Activated CD4-positive, alpha-beta memory T cell treated with anti-CD3 and anti-CD28 coated beads, Interleukin-2, amount 10 ng/mL, durations not matched to agents 7 days and 5 days (primary cell): ENCODE data around the gene PTPRH. TPM values are rescaled to one million over a fixed set of nuclear protein-coding genes. Genes with fewer than 3 reads are reported as not detected.
"Not testable (repeated sequence)": the region's sequence is repeated elsewhere in the genome, so short reads cannot be mapped to it uniquely, and the experiment has no call there.

Experiments
- CTCF ChIA-PET: fragments of 350-600 bp; sonication (Branson Sonifier 250); formaldehyde crosslinking; loops from one replicate; lab custom pipeline; 2021; ENCODE audit warnings: antibody characterized with exemption, inconsistent platforms; lab: Charles Lee
- POLR2A ChIA-PET: fragments of 350-600 bp; sonication (Branson Sonifier 250); formaldehyde crosslinking; loops from one replicate; lab custom pipeline; 2021; ENCODE audit warnings: antibody characterized with exemption; lab: Charles Lee
- DNase-seq: peaks from one replicate; pipeline ENCODE4 v3.0.0-alpha.2; 2020
- H3K27ac Mint-ChIP-seq: one replicate; pipeline ENCODE4 v1.8.0; 2021; ENCODE audit warnings: mild to moderate bottlenecking, mixed read lengths
- H3K27me3 Mint-ChIP-seq: one replicate; pipeline ENCODE4 v1.8.0; 2021; ENCODE audit warnings: mixed read lengths
- H3K36me3 Mint-ChIP-seq: one replicate; pipeline ENCODE4 v1.8.0; 2021; ENCODE audit warnings: low read depth, mixed read lengths
- H3K4me1 Mint-ChIP-seq: one replicate; pipeline ENCODE4 v1.8.0; 2021; ENCODE audit warnings: mixed read lengths
- H3K4me3 Mint-ChIP-seq: one replicate; pipeline ENCODE4 v1.8.0; 2021; ENCODE audit warnings: mild to moderate bottlenecking, mixed read lengths
- H3K9me3 Mint-ChIP-seq: one replicate; pipeline ENCODE4 v1.8.0; 2021; ENCODE audit warnings: mixed read lengths
- total RNA-seq, 2 experiments: library from RNA; stranded (reverse); gene quantifications; one replicate each; pipeline ENCODE4 v1.2.3, GENCODE V29; 2021

PTPRH gene
- total RNA-seq, 2 experiments from 2014 or later, result not detected

DNA sequence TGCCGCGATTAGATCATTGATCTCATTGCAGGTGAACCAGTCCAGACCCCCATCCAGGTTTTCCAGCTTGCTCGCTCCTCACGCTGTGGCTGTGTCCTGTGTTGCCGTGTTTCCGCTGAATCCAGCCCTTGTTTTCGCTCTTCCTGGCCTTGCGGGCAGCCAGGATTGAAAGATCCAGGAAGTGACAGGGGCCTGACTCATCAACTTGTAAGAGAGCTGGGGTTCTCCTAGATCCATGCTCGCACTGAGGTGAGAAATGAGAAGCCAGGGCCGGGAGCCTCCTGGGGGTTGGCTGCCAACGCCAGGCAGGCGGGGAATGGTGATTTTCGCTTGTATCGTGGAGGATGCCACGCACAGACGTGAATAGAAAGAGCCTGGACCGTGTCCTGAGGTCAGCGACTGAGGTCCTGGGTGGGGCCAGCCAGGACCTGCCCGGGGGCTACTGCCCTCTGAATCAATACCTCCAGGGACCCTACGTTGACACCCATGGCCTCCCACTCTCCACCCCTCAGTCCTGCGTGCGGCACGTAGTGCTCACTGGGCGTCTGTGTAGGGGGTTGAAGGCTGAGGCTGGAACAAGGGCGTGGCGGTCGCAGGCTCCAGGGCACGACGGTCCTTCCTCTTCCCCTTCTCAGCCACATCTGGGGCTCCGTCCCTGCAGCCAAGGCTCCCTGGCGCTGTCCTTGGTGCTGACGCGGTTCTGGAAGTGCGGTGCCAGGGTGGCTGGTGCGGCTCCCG is 7.3 kb upstream of the PTPRH start:
- no peak overlapping the region for H3K27ac Mint-ChIP-seq
- peaks cover 14% of the 10 kb centered on the region for H3K4me1 Mint-ChIP-seq
- H3K9me3 Mint-ChIP-seq, result peaks cover 13% of the 10 kb centered on the region
- CTCF ChIA-PET, result interaction anchor here (0.7 kb wide), 1 partner anchor 23 kb away, joined by 3 read pairs; no protein-coding TSS in a partner anchor
- POLR2A ChIA-PET, result interaction anchor here (0.6 to 1.4 kb wide), 3 partner anchors 18 to 43 kb away, joined by 3 to 4 read pairs (median 3); no protein-coding TSS in a partner anchor
- DNase-seq, result peak; percentile 59
- peaks cover 15% of the 10 kb centered on the region for H3K36me3 Mint-ChIP-seq
- H3K4me3 Mint-ChIP-seq, result peak overlapping the region; percentile 5
- peaks cover 17% of the 10 kb centered on the region for H3K27me3 Mint-ChIP-seq

DNA sequence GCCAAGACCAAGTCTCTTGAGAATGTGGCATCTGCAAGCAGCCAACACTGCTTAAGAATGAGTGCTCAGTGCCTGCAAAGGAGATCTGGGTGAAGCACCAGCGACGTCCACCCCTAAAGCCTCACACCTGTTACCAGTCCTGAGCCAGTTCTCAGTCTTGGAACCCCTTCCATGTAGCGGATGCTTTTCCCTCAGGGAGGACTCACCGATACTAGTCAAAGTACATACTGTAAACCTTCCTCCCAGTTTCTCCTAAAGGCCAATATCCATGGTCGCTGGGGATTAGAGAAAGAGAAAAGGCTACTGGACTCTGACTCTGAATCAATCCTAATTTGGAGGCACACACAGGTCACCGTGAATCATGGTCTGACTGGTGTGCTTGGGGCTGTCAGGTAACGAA is 4.2 kb upstream of the PTPRH start:
- ChIA-PET CTCF (no interaction called here), POLR2A (no interaction called here)
- H3K9me3 Mint-ChIP-seq, result peaks cover 10% of the 10 kb centered on the region
- H3K36me3 Mint-ChIP-seq, result peaks cover 3% of the 10 kb centered on the region
- DNase-seq, result no peak
- H3K4me1 Mint-ChIP-seq, result peaks cover 14% of the 10 kb centered on the region
- H3K27ac Mint-ChIP-seq, result no peak overlapping the region
- peaks cover 22% of the 10 kb centered on the region for H3K27me3 Mint-ChIP-seq
- H3K4me3 Mint-ChIP-seq, result no peak overlapping the region

DNA sequence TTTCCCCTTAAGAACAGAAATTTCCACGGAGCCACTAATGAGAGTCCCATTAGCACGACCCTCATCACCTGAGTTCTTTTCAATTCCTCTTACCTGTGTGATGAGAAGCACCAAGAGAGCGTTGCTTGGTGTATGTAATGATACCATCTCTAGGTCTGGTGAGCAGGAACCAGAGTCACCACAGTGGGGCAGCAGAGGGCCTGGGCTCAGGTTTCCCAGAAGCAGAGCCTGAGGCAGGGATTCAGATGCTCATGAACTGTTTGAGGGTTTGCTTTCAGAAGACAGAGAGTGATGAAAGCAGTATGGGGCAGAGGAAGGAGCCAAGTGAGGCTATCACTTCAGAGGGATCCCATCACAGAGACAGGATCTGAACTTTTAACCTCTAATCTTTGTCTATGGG is 3.1 kb upstream of the PTPRH start:
- no peak overlapping the region for H3K4me3 Mint-ChIP-seq
- peaks cover 10% of the 10 kb centered on the region for H3K9me3 Mint-ChIP-seq
- peaks cover 11% of the 10 kb centered on the region for H3K4me1 Mint-ChIP-seq
- H3K27me3 Mint-ChIP-seq, result peaks cover 22% of the 10 kb centered on the region
- POLR2A ChIA-PET, result no interaction called here
- peaks cover 3% of the 10 kb centered on the region for H3K36me3 Mint-ChIP-seq
- peak; percentile 63 for DNase-seq
- no peak overlapping the region for H3K27ac Mint-ChIP-seq
- CTCF ChIA-PET, result no interaction called here

DNA sequence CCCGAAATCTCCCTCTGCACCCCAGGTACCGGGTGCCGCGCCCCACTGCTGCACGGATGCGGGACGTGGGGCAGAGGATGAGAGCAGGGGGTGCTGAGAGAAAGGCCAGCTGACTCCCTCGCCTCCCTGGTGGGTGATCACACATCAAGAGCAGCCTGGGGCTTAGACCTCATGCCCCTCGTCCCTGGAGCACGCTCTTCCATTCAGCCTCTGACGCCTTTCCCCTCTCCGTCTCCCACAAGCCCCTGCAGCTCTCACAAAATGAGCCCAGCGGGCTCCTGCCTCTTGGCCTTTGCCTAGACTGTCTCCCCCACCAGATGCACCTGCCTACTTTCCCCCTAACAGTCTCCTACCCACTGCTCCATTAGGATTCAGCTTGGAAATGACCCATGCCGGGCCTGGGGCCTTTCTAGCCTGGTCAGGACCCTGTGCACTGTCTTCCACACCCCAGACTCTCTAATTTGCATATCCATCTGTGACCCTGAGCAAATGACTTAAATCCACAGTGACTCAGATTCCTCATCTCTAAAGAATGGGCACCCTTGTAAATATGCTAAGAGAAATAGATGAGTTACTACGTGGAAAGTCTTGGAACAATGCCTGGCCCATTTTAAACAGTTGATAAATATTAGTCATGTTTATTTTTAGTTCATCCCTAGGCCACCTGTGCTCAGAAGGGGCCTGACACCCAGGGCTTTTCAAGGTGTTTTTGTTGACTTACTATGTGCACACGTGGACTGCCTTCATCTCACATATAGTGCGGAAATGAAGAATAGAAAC is 582 bp upstream of the PTPRH start:
- CTCF ChIA-PET, result interaction anchor here (0.7 kb wide), 2 partner anchors 52 to 91 kb away, joined by 3 to 5 read pairs; no protein-coding TSS in a partner anchor
- POLR2A ChIA-PET, result interaction anchor here (0.6 kb wide), 1 partner anchor 16 kb away, joined by 3 read pairs; no protein-coding TSS in a partner anchor
- Mint-ChIP-seq H3K36me3 (peaks cover 3% of the 10 kb centered on the region), H3K4me1 (peaks cover 4% of the 10 kb centered on the region), H3K27me3 (peaks cover 13% of the 10 kb centered on the region), H3K9me3 (peaks cover 6% of the 10 kb centered on the region), H3K4me3 (no peak overlapping the region), H3K27ac (no peak overlapping the region)
- DNase-seq, result no peak

DNA sequence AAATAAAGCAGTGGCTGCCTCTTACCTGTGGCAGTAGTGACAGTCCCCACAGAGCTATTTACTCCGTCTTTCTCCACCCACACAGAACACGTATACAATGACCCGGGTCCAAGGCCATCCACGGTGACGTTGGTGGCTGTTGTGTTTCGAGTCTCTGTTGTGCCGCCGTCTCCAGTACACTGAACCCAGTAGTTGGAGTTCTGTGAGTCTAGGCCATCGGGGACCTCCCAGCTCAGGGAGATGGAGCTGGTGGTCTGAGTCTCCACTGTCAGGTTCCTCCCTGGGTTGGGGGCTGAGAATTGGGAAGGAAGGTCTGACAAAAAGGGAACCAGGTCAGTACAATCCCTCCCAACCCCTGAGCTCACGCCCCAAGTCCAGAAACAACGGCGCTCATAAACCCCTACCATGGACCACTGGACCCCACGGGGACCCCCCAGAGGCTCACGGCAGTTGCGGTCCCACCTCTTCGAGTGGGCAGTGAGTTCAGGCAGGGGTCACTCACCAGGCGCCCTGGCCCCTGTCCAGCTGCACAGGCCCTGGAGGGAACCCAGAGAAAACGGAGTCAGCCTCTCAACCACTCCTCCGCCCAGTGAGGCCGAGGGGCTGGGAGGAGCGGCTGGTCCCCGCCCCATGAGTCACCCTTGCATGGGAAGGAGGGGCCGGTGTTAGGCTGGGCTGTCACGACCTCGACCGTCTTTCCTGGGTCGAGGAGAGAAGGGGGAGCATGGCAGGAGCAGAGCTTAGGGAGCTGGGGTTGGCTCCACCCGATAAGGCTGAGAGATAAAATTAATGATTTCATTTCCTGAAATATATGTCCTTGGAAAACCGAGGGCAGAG is 2.4 kb downstream of the PTPRH start:
- H3K4me3 Mint-ChIP-seq, result no peak overlapping the region
- POLR2A ChIA-PET, result no interaction called here

DNA sequence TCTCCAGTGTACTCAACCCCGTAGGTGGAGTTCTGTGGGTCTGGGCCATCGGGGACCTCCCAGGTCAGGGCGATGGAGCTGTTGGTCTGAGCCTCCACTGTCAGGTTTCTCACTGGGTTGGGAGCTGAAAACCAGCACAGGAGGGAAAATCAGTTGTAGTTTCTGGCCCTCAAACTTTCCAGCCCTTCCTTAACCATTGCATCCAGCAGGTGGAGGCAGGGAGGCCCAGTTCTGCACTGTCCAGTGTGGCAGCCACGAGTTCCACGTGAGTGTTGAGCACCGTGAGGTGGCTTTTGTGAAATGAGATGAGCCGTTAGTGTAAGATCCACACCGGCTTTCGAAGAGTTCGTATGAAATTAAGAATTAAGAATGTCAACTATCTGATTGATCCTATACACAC is 7.1 kb downstream of the PTPRH start:
- H3K27me3 Mint-ChIP-seq, result peaks cover 14% of the 10 kb centered on the region
- H3K27ac Mint-ChIP-seq, H3K4me1 Mint-ChIP-seq, POLR2A ChIA-PET, CTCF ChIA-PET, H3K36me3 Mint-ChIP-seq, H3K9me3 Mint-ChIP-seq, H3K4me3 Mint-ChIP-seq, DNase-seq: not testable (repeated sequence)

More for the DNA sequence above, 2.4 kb downstream of the PTPRH start:
- Mint-ChIP-seq H3K27ac (no peak overlapping the region), H3K36me3 (no peaks in the 10 kb centered on the region), H3K9me3 (no peaks in the 10 kb centered on the region), H3K4me1 (peaks cover 4% of the 10 kb centered on the region), H3K27me3 (peaks cover 17% of the 10 kb centered on the region)
- peak; percentile 63 for DNase-seq
- CTCF ChIA-PET, result interaction anchor here (0.9 kb wide), 1 partner anchor 95 kb away, joined by 3 read pairs; no protein-coding TSS in a partner anchor

DNA sequence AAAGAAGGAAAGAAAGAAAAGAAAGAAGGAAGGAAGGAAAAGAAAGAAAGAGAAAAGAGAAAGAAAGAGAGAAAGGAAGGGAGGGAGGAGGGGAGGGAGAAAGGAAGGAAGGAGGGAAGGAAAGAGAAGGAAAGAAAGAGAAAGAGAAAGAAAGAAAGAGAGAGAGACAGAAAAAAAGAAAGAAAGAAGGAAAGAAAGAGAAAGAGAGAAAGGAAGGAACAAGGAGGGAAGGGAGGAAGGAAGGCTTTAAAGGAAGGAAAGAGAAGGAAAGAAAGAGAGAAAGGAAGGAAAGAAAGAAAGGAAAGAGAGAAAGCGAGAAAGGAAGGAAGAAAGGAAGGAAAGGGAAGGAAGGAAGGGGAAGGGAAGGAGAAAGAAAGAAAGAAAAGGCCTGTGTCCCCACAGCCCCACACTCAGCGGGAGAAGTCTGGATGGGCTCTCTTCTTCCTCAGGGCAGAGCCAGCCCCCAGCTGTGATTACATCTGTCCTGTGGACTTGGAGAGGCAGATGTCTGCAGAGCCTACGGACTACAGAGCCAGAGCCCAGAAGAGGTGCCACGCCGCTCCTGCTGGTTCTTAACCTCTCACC is 9.6 kb downstream of the PTPRH start:
- POLR2A ChIA-PET, result no interaction called here
- no peak for DNase-seq
- Mint-ChIP-seq H3K9me3 (no peaks in the 10 kb centered on the region), H3K27ac (no peak overlapping the region), H3K4me1 (no peaks in the 10 kb centered on the region), H3K36me3 (no peaks in the 10 kb centered on the region), H3K4me3 (no peak overlapping the region), H3K27me3 (peaks cover 9% of the 10 kb centered on the region)
- CTCF ChIA-PET, result no interaction called here

DNA sequence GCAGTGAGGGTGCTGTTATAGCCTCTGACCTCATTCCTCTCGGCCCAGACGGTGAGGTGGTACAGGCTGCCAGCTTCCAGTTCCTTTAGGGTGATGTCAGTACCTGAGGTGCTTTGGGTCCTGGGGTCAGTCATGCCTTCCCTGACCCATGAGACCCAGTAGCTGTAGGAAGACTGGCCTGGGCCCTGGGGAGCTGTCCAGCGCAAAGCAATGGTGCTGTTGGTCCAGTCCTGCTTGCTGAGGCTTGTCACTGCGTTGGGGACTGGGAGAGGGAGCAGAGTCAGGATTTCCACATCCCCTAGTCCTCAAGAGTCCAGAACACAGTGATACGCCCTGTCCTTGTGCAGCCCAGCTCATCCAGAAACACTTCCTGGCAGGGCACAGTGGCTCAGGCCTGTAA is 10.7 kb downstream of the PTPRH start:
- ChIA-PET CTCF (interaction anchor here (1.6 kb wide), 1 partner anchor 103 kb away, joined by 5 read pairs; no protein-coding TSS in a partner anchor), POLR2A (interaction anchor here (0.7 kb wide), 1 partner anchor 17 kb away, joined by 3 read pairs; no protein-coding TSS in a partner anchor)
- peaks cover 7% of the 10 kb centered on the region for H3K27me3 Mint-ChIP-seq
- H3K9me3 Mint-ChIP-seq, result no peaks in the 10 kb centered on the region
- no peak for DNase-seq
- no peak overlapping the region for H3K4me3 Mint-ChIP-seq
- no peaks in the 10 kb centered on the region for H3K36me3 Mint-ChIP-seq
- H3K4me1 Mint-ChIP-seq, result no peaks in the 10 kb centered on the region
- H3K27ac Mint-ChIP-seq, result no peak overlapping the region

DNA sequence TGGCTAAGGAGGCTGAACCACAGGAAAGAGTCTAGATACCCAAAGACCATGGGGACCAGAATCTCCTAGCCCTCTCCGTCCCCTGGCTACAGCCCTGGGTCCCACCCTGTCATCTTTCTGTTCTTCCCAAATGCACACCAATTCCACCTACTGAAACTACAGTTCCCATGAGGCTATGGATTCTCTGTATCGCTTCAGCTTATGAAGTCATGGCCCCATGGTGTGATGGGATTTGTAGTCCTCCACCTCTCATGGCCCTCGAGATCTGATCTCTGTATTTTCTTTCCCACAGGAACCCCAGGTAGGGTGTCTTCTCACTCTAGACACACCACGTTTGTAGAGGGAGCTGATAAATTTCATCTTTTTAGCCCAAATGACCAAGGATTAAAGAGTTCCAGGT is 11.8 kb downstream of the PTPRH start:
- no peak for DNase-seq
- POLR2A ChIA-PET, result no interaction called here
- peaks cover 6% of the 10 kb centered on the region for H3K27me3 Mint-ChIP-seq
- no peaks in the 10 kb centered on the region for H3K4me1 Mint-ChIP-seq
- no peak overlapping the region for H3K4me3 Mint-ChIP-seq
- H3K9me3 Mint-ChIP-seq, result no peaks in the 10 kb centered on the region
- CTCF ChIA-PET, result interaction anchor here (1.6 kb wide), 1 partner anchor 104 kb away, joined by 5 read pairs; no protein-coding TSS in a partner anchor
- no peak overlapping the region for H3K27ac Mint-ChIP-seq
- H3K36me3 Mint-ChIP-seq, result no peaks in the 10 kb centered on the region

DNA sequence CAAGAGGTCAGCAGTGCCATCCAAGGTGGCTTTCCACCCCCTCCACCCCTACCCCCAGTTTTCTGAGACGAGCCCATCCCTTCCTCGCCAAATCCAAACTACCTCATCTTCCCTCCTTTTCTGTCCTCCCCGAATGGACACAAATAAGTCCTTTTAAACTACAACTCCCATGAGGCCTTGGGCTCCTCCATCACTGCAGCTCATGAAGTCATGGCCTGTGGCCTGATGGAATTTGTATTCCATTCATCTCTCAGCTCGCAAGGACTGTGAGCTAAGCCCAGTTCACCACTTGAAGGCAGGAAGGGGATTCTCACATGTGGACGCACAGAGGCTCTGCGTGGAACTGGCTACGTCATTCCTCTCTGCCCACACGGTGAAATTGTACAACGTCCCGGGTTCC is 12.5 kb downstream of the PTPRH start:
- Mint-ChIP-seq H3K4me3 (no peak overlapping the region), H3K36me3 (no peaks in the 10 kb centered on the region), H3K27me3 (peaks cover 4% of the 10 kb centered on the region), H3K9me3 (no peaks in the 10 kb centered on the region), H3K27ac (no peak overlapping the region), H3K4me1 (no peaks in the 10 kb centered on the region)
- ChIA-PET POLR2A (no interaction called here), CTCF (no interaction called here)
- no peak for DNase-seq

DNA sequence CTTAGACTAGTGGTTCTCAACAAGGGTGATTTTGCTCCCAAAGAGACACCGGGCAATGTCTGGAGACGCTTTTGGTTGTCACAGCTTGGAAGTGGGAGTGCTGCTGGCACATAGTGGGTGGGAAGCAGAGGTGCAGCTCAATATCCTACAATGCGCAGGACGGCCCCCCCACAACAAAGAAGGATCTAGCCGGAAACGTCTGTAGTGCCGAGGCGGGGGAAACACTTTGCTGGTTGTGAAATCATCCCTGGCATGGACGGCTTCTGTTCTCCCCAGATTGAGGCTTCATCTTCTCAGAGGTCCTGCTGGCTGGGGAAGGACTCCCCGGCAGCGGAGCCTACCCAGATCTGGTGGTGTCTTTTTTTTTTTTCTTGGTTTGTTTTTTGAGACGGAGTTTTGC is 15.8 kb downstream of the PTPRH start:
- Mint-ChIP-seq H3K36me3 (no peaks in the 10 kb centered on the region), H3K27ac (no peak overlapping the region), H3K4me1 (peaks cover 8% of the 10 kb centered on the region), H3K4me3 (no peak overlapping the region), H3K27me3 (no peaks in the 10 kb centered on the region), H3K9me3 (no peaks in the 10 kb centered on the region)
- CTCF ChIA-PET, result interaction anchor here (0.6 to 1.0 kb wide), 4 partner anchors 10 to 311 kb away, joined by 3 to 4 read pairs (median 3); no protein-coding TSS in a partner anchor
- POLR2A ChIA-PET, result interaction anchor here (1.2 kb wide), 1 partner anchor 16 kb away, joined by 3 read pairs; the partner anchor contains the start of gene PTPRH
- DNase-seq, result no peak

DNA sequence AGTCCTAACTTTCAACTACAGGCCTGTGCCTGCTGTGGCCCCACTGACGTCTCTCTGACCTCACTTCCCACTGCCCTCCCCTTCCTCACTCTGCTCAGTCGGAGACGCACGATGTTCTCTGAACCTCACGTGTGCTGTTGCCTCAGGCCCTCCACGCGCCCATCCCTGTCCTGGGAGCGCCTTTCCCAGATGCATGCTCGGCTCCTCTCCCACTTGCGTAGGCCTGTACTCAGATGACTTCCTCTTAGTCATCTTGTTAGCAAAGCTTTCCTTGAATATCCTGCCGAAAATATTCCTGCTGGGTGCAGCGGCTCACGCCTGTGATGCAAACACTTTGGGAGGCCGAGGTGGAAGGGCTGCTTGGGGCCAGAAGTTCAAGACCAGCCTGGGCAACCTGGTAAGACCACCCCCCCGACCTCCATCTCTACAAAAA is 19.9 kb downstream of the PTPRH start:
- no peak overlapping the region for H3K4me3 Mint-ChIP-seq

More for the DNA sequence above, 19.9 kb downstream of the PTPRH start:
- Mint-ChIP-seq H3K36me3 (no peaks in the 10 kb centered on the region), H3K27ac (no peak overlapping the region), H3K9me3 (no peaks in the 10 kb centered on the region), H3K4me1 (peaks cover 17% of the 10 kb centered on the region), H3K27me3 (no peaks in the 10 kb centered on the region)
- CTCF ChIA-PET, result no interaction called here
- no peak for DNase-seq
- POLR2A ChIA-PET, result no interaction called here
